Measurements from ENCODE around the gene LSM7. TPM values are rescaled to one million over a fixed set of nuclear protein-coding genes. Genes with fewer than 3 reads are reported as not detected.

LSM7 gene
- total RNA-seq, 1 experiment from 2014 or later = 93.0 TPM

- H3K27ac Mint-ChIP-seq (ENCODE audit: unreplicated experiment) = no peak overlapping the region
- TF ChIP-seq CTCF (IDR thresholded peaks at IDR 0.05; ENCODE audit: unreplicated experiment) = no peak
- intact Hi-C loops (cut with micrococcal nuclease; ENCODE audit: unreplicated experiment) = no loop called here
- H3K27me3 Mint-ChIP-seq (ENCODE audit: unreplicated experiment) = peaks cover 7% of the 10 kb centered on the region
- H3K4me1 Mint-ChIP-seq (ENCODE audit: low read depth, unreplicated experiment) = no peaks in the 10 kb centered on the region
- H3K9me3 Mint-ChIP-seq (ENCODE audit: low read depth, unreplicated experiment) = peaks cover 3% of the 10 kb centered on the region
- H3K36me3 Mint-ChIP-seq (ENCODE audit: insufficient read depth, unreplicated experiment) = no peaks in the 10 kb centered on the region
- H3K4me3 Mint-ChIP-seq (ENCODE audit: low read depth, unreplicated experiment) = no peak overlapping the region
- BruUV-seq (replicated peaks) = no TSS peak
- CTCF ChIA-PET = interaction anchor here (0.6 to 1.3 kb wide), 2 partner anchors 80 to 303 kb away, joined by 3 to 4 read pairs; no protein-coding TSS in a partner anchor
- no peak for DNase-seq
These were observed 13.1 kb downstream of the LSM7 start for GRCh38 chr19:2315121-2315817.

GRCh38 chr19:2312820-2313501 is 15.4 kb downstream of the LSM7 start:
- H3K27me3 Mint-ChIP-seq (ENCODE audit: unreplicated experiment) = peaks cover 27% of the 10 kb centered on the region
- H3K27ac Mint-ChIP-seq (ENCODE audit: unreplicated experiment) = no peak overlapping the region
- no peak for DNase-seq
- CTCF ChIA-PET = no interaction called here
- no TSS peak for BruUV-seq (replicated peaks)
- peaks cover 3% of the 10 kb centered on the region for H3K9me3 Mint-ChIP-seq (ENCODE audit: low read depth, unreplicated experiment)
- intact Hi-C loops (cut with micrococcal nuclease; ENCODE audit: unreplicated experiment) = no loop called here
- H3K36me3 Mint-ChIP-seq (ENCODE audit: insufficient read depth, unreplicated experiment) = no peaks in the 10 kb centered on the region
- no peak for TF ChIP-seq CTCF (IDR thresholded peaks at IDR 0.05; ENCODE audit: unreplicated experiment)
- H3K4me1 Mint-ChIP-seq (ENCODE audit: low read depth, unreplicated experiment) = no peaks in the 10 kb centered on the region
- H3K4me3 Mint-ChIP-seq (ENCODE audit: low read depth, unreplicated experiment) = no peak overlapping the region

GRCh38 chr19:2311093-2311492 is 17.3 kb downstream of the LSM7 start:
- Mint-ChIP-seq H3K4me3 (ENCODE audit: low read depth, unreplicated experiment) (no peak overlapping the region), H3K9me3 (ENCODE audit: low read depth, unreplicated experiment) (peaks cover 3% of the 10 kb centered on the region), H3K27ac (ENCODE audit: unreplicated experiment) (no peak overlapping the region), H3K36me3 (ENCODE audit: insufficient read depth, unreplicated experiment) (no peaks in the 10 kb centered on the region), H3K4me1 (ENCODE audit: low read depth, unreplicated experiment) (no peaks in the 10 kb centered on the region), H3K27me3 (ENCODE audit: unreplicated experiment) (peaks cover 41% of the 10 kb centered on the region)
- BruUV-seq (replicated peaks) = no TSS peak
- TF ChIP-seq CTCF (IDR thresholded peaks at IDR 0.05; ENCODE audit: unreplicated experiment) = no peak
- intact Hi-C loops (cut with micrococcal nuclease; ENCODE audit: unreplicated experiment) = no loop called here
- no peak for DNase-seq
- CTCF ChIA-PET = no interaction called here

GRCh38 chr19:2309734-2310362 is 18.5 kb downstream of the LSM7 start:
- peaks cover 3% of the 10 kb centered on the region for H3K9me3 Mint-ChIP-seq (ENCODE audit: low read depth, unreplicated experiment)
- H3K27me3 Mint-ChIP-seq (ENCODE audit: unreplicated experiment) = peaks cover 53% of the 10 kb centered on the region
- no peak for DNase-seq
- CTCF ChIA-PET = no interaction called here
- TF ChIP-seq CTCF (IDR thresholded peaks at IDR 0.05; ENCODE audit: unreplicated experiment) = no peak
- H3K4me3 Mint-ChIP-seq (ENCODE audit: low read depth, unreplicated experiment) = no peak overlapping the region
- H3K36me3 Mint-ChIP-seq (ENCODE audit: insufficient read depth, unreplicated experiment) = no peaks in the 10 kb centered on the region
- no peaks in the 10 kb centered on the region for H3K4me1 Mint-ChIP-seq (ENCODE audit: low read depth, unreplicated experiment)
- BruUV-seq (replicated peaks) = no TSS peak
- H3K27ac Mint-ChIP-seq (ENCODE audit: unreplicated experiment) = no peak overlapping the region
- intact Hi-C loops (cut with micrococcal nuclease; ENCODE audit: unreplicated experiment) = no loop called here
